NCI-H345 treated with DMSO at 0.1 percent for 48 hours (cell line): Measurements from ENCODE around the gene CCDC148.
"Not testable (repeated sequence)": the region's sequence is repeated elsewhere in the genome, so short reads cannot be mapped to it uniquely, and the experiment has no call there.

Source experiments
- DNase-seq: peaks from one replicate; lab custom pipeline; 2025; ENCODE audit not compliant: unreplicated experiment; lab: John Stamatoyannopoulos, UW

CCDC148 gene

GRCh38 chr2:158366342-158366741 lies 90.2 kb downstream of the CCDC148 start:
- DNase-seq: no peak

DNA sequence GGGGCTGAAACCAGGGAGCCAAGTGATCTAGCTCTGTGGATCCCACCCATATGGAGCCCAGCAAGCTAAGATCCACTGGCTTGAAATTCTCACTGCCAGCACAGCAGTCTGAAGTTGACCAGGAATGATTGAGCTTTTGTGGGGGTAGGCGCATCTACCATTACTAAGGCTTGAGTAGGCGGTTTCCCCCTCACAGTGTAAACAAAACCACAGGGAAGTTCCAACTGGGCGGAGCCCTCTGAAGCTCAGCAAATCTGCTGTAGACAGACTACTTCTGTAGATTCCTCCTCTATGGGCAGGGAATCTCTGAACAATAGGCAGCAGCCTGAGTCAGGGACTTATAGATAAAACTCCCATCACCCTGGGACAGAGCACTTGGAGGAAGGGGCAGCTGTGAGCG lies 96.7 kb downstream of the CCDC148 start:
- no peak for DNase-seq

GRCh38 chr2:158357699-158358098 lies 98.9 kb downstream of the CCDC148 start:
- no peak for DNase-seq

DNA sequence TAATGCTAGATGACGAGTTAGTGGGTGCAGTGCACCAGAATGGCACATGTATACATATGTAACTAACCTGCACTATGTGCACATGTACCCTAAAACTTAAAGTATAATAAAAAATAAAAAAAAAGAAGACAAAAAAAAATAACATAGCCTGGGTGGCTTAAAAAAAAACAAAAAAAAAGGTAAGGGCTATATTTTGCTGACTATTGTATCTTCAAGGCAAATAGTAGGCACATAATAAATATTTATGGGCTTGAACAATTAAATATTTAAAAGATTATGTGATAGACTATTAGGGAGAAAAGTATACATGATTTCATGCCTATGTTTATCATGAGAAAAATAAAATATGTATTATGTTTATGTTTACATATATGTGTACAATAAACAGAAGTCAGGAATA lies 99.4 kb downstream of the CCDC148 start:
- DNase-seq: no peak

GRCh38 chr2:158351466-158351816 lies 105.1 kb downstream of the CCDC148 start:
- not testable (repeated sequence) for DNase-seq

- not testable (repeated sequence) for DNase-seq
Measured at GRCh38 chr2:158350751-158351465, 105.6 kb downstream of the CCDC148 start.

DNA sequence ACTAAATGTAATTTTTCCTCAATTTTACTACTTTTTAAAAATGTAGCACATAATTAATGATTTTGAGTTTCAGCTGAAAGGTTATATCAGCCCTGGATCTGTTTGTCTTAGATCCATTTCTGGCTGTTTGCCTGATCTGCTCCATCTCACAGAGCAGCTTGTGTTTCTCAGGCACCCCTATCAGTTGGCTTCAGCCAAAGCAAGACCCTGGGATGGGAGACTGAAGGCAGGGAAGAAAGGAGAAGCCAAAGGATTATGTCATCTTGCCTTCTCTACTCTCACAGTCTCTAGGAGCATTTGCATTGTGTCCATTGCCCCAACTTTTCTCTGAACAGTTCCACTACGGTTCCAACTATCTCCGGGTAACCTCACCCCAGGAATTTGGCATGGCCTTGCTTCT lies 110.5 kb downstream of the CCDC148 start:
- DNase-seq: no peak

- DNase-seq: no peak
Measured at GRCh38 chr2:158339513-158339912, 117.0 kb downstream of the CCDC148 start.

DNA sequence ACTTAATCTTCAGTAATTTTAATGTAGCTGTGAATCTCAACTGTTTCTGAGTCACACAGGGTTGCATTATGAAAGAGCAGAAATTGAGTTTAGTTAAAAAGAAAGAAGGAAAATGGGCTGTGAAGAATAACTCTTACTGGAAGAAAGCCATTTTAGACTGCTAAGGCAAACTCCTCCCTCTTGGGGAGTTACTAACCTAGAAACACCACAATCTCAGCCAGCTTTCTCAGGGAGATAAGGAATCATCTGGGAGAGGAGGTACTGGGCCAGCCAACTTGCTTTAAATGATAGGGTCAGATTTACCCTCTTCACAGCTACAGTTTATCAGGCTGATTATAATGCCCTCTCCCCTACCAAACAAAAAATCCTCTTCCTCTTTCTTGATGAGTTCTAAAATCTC lies 119.5 kb downstream of the CCDC148 start:
- DNase-seq: no peak

DNA sequence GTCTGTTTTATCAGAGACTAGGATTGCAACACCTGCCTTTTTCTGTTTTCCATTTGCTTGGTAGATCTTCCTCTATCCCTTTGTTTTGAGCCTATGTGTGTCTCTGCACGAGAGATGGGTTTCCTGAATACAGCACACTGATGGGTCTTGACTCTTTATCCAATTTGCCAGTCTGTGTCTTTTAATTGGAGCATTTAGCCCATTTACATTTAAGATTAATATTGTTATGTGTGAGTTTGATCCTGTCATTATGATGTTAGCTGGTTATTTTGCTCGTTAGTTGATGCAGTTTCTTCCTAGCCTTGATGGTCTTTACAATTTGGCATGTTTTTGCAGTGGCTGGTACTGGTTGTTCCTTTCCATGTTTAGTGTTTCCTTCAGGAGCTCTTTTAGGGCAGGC lies 124.8 kb downstream of the CCDC148 start:
- DNase-seq: not testable (repeated sequence)

DNA sequence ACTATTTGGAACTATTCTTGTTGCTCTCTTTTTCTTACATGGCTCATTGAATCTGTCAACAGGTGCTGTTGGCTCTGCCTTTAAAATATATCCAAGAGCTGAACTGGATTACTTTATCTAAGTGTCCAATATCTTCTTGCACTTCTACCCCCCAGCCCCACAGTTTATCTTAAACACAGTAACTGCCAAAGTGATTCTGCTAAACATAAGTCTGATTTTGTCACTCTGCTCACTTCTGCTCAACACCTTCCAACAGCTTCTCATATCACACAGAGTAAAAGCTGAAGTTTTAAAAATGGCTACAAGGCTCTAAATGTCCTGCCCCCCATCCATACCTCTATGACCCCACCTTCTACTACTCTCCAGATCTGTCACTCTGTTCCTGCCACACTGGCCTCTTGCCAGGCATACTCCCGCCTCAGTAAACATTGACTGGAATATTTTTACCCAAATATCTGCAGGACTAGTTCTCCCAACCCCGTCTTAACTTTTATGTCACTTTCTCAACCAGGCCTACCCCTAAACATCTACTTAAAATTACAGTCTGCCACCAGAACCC lies 130.7 kb downstream of the CCDC148 start:
- DNase-seq: no peak

DNA sequence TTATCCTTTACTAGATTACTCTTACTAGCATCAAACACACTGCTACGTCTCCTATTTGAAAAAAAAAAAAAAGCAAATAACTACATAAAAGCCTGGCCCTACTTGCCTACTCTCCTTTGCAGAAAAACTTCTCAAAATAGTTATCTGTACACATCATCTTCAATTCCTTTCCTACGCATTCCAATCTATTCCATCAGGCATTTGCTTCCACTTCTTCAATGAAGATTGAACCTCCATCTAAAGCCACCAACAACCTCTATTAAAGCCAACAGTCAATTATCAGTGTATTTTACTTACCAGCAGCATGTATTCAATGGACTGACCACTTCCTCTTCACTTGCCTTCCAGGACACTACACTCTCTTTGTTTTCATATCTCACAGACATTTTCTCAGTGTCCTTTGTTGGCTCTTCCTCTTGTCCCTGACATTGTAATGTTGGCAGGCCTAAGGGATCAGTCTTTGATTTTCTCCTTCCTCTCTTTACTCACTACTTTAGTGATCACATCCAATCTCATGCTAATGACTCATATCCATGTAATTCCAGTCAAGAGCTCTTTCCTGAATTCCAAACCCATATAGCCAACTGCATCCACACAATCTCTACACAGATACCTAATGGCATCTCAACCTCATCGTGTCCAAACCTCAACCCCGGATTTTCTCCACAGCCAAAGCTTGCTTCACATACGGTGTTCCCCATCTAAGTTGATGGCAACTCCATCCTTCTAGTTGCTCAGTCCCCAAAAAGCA lies 131.3 kb downstream of the CCDC148 start:
- no peak for DNase-seq

DNA sequence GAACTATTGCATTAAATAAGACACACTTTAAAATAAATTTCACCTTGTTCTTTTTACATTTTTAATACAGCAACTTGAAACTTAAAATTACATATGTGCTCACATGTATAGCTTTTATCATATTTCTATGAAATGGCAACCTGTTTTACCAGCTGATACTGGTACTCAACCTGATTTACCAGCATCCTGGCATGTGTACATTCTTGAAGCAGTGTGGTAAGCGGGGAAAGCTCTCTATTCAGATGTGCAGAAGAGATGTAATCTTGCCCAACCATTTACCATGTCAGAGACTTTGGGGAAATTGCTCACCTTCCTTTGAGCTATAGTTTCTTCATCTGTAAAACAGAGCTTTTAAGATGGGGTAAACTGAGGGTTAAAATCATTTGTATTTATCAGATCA lies 133.2 kb downstream of the CCDC148 start:
- DNase-seq: no peak

GRCh38 chr2:158321264-158321663 lies 135.3 kb downstream of the CCDC148 start:
- no peak for DNase-seq

- no peak for DNase-seq
Measured at GRCh38 chr2:158319269-158319668, 137.3 kb downstream of the CCDC148 start.

DNA sequence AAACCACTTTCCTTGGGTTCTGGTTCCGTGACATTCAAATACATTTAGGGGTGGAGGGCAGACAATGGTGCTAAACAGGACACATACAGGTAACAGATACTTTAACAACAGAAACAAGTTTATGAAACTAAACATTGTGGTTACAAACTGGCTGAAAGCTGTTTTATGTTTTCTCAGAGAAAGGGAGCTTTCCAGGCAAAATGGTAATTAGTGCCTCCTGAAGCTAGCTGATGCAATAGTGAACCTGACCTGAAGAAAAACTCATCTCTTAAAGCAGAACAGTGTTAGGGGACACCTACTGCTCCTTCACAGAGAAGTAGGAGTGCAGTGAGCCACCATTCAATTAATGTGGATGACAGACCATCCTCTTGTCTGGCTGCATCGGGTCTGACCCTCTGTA lies 138.9 kb downstream of the CCDC148 start:
- no peak for DNase-seq

- DNase-seq: no peak
Measured at GRCh38 chr2:158315803-158316414, 140.6 kb downstream of the CCDC148 start.

DNA sequence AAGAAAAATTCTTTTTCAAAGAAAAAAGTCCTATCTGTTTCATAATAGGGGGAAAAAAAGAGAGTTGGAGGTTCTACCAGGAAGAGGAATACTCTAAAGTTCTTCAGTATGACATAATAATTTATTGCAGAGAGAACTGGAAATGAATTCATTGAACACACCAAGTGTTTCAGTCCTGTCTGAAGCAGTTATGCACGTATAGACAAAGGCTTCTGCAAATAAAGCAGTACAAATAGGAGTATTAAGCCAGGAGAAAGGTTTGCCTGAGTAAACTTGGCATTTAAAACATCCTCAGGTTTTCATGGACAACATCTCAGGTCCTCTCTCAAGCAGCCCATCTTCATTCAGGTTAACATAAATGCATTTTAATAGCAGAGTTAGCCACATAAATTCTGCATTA lies 141.6 kb downstream of the CCDC148 start:
- DNase-seq: no peak

- no peak for DNase-seq
Measured at GRCh38 chr2:158313734-158314133, 142.8 kb downstream of the CCDC148 start.

DNA sequence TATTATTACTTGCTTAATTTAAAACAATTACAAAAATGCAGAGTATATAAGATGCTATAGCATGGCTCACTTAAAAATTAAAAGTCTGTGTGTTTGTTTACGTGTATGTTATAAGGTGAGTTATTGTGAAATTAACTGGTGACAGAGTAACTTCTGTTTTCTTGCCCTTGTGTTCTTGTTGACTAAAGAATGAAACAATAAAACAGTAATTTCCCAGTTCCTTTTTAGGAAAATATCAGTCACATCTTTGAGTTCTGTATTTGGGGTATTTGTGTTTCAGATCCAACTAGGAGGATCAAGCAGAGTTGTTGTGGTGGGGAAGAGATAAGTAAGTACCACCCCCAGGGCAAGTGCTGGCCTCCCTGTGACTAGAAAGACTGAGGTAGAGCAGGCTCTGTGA lies 143.6 kb downstream of the CCDC148 start:
- DNase-seq: no peak

GRCh38 chr2:158310407-158310806 lies 146.1 kb downstream of the CCDC148 start:
- DNase-seq: not testable (repeated sequence)

GRCh38 chr2:158305501-158305900 lies 151.1 kb downstream of the CCDC148 start:
- no peak for DNase-seq
